T-cell (primary cell): Measurements from ENCODE around the gene RFX1. TPM values are rescaled to one million over a fixed set of nuclear protein-coding genes. Genes with fewer than 3 reads are reported as not detected.
A peak's percentile ranks its signal among the peaks of the same experiment; 100 is the strongest.

Source experiments
- ATAC-seq, 4 experiments: fragments of 200-7000 bp in 3 of 4; fragments of 150-1000 bp in 1 of 4; cut with Tn5 transposase; replicated peaks in 1 of 4; 1 replicate in 3 of 4; 2 replicates in 1 of 4; pipeline ENCODE4 v1.10.0; 2021; ENCODE audit warnings: moderate library complexity in 3 of 4, mild to moderate bottlenecking in 2 of 4, moderate number of reproducible peaks in 1 of 4
- CTCF ChIA-PET, 2 donors: fragments of 300-600 bp; sonication (Branson Sonifier 250); formaldehyde crosslinking; loops; one replicate each; lab custom pipeline; 2022; ENCODE audit warnings: antibody characterized with exemption in 2 of 2; lab: Charles Lee
- POLR2A ChIA-PET, 2 donors: fragments of 300-600 bp; sonication (Branson Sonifier 250); formaldehyde crosslinking; loops; one replicate each; lab custom pipeline; 2022; ENCODE audit warnings: antibody characterized with exemption in 2 of 2; lab: Charles Lee
- DNase-seq, 35 experiments: peaks; one replicate each; pipeline versions ENCODE4 v3.0.0 to v3.0.0-alpha.2; 2013 to 2023
- H3K27ac ChIP-seq: one replicate; pipeline ENCODE4 v1.5.1; 2013; ENCODE audit warnings: low read length
- H3K27me3 ChIP-seq, 2 experiments: replicated peaks in 1 of 2; 1 replicate in 1 of 2; 2 replicates in 1 of 2; pipeline versions ENCODE4 v1.6.1 to v1.7.0; 2013; ENCODE audit warnings: low read length in 1 of 2, mixed read lengths in 1 of 2; ENCODE audit not compliant: control insufficient read depth in 2 of 2, insufficient read depth in 2 of 2; ENCODE audit errors: extremely low read depth in 1 of 2
- H3K36me3 ChIP-seq, 2 donors: 1 replicate in 1 of 2; 2 replicates in 1 of 2; pipeline versions ENCODE4 v1.6.1 to v1.7.0; 2013; ENCODE audit warnings: low read length in 1 of 2; ENCODE audit not compliant: control insufficient read depth in 2 of 2, insufficient read depth in 1 of 2; ENCODE audit errors: extremely low read depth in 1 of 2
- H3K4me1 ChIP-seq, 2 experiments: 1 replicate in 1 of 2; 2 replicates in 1 of 2; pipeline versions ENCODE4 v1.6.1 to v1.7.0; 2013; ENCODE audit warnings: low read length in 2 of 2, mixed read lengths in 1 of 2; ENCODE audit not compliant: insufficient read depth in 2 of 2, control insufficient read depth in 1 of 2; ENCODE audit errors: extremely low read depth in 1 of 2
- H3K4me3 ChIP-seq, 2 donors: 1 replicate in 1 of 2; 2 replicates in 1 of 2; pipeline versions ENCODE4 v1.5.1 to v1.7.0; 2013; ENCODE audit warnings: mild to moderate bottlenecking in 2 of 2, low read length in 1 of 2, moderate library complexity in 1 of 2; ENCODE audit not compliant: control insufficient read depth in 1 of 2; ENCODE audit errors: extremely low read depth in 1 of 2
- H3K9me3 ChIP-seq: 2 replicates; pipeline ENCODE4 v1.7.0; 2013
- H3K27ac Mint-ChIP-seq, 2 donors: one replicate each; pipeline ENCODE4 v1.8.0; 2020 to 2021; ENCODE audit warnings: mild to moderate bottlenecking in 2 of 2, mixed read lengths in 2 of 2
- H3K27me3 Mint-ChIP-seq, 2 donors: one replicate each; pipeline ENCODE4 v1.8.0; 2021 to 2022; ENCODE audit warnings: mixed read lengths in 2 of 2
- H3K36me3 Mint-ChIP-seq: one replicate; pipeline ENCODE4 v1.8.0; 2021; ENCODE audit warnings: mixed read lengths
- H3K4me1 Mint-ChIP-seq, 3 donors: one replicate each; pipeline ENCODE4 v1.8.0; 2020 to 2022; ENCODE audit warnings: mixed read lengths in 3 of 3, mild to moderate bottlenecking in 1 of 3
- H3K4me3 Mint-ChIP-seq, 3 donors: one replicate each; pipeline ENCODE4 v1.8.0; 2020 to 2022; ENCODE audit warnings: mild to moderate bottlenecking in 3 of 3, mixed read lengths in 3 of 3, moderate library complexity in 3 of 3
- H3K9me3 Mint-ChIP-seq, 3 donors: one replicate each; pipeline ENCODE4 v1.8.0; 2020 to 2022; ENCODE audit warnings: mixed read lengths in 3 of 3
- WGBS: methylation state at CpG from one replicate; pipeline ENCODE4 v1.1.5; 2013; ENCODE audit warnings: missing lambda C conversion rate; ENCODE audit not compliant: insufficient coverage; 5-methylcytosine and 5-hydroxymethylcytosine counted together
- total RNA-seq, 35 experiments: library from RNA in 6 of 35; stranded (reverse) in 6 of 35; fragments of 120-200 nt in 1 of 35; gene quantifications; one replicate each; pipeline versions ENCODE4 v1.2.1 to v1.2.4 and lab custom pipeline; 2013 to 2026

RFX1 gene
- total RNA-seq, 5 donors from 2014 or later (not counting 1 experiment from before 2014, with no cell fraction given): 18.4 to 27.1 (median 23.1) TPM

- Histone ChIP-seq H3K36me3 (peaks cover 39 to 58% of the 10 kb centered on the region in 2 donors), H3K27me3 (no peaks in the 10 kb centered on the region), H3K4me1 (no peaks in the 10 kb centered on the region), H3K4me3 (no peak overlapping the region), H3K9me3 (no peaks in the 10 kb centered on the region), H3K27ac (no peak overlapping the region)
- no peaks in the 10 kb centered on the region for H3K27me3 Mint-ChIP-seq
- no peak overlapping the region for H3K27ac Mint-ChIP-seq
- ATAC-seq: no peak
- no peak overlapping the region for H3K4me3 Mint-ChIP-seq
- DNase-seq: no peak
- H3K36me3 Mint-ChIP-seq: peaks cover 17% of the 10 kb centered on the region
- CTCF ChIA-PET: interaction anchor here in 1 of 2 donors (0.5 kb wide), 1 partner anchor 181 kb away, joined by 3 read pairs; no protein-coding TSS in a partner anchor
- 95% methylated on average over 19 of the region's 20 CpGs for WGBS
- no peaks in the 10 kb centered on the region for H3K9me3 Mint-ChIP-seq
- POLR2A ChIA-PET: no interaction called here
- peaks cover 0 to 4% (median 0%) of the 10 kb centered on the region in 3 donors for H3K4me1 Mint-ChIP-seq
These were observed 40.0 kb downstream of the RFX1 start for GRCh38 chr19:13965926-13966683.

DNA sequence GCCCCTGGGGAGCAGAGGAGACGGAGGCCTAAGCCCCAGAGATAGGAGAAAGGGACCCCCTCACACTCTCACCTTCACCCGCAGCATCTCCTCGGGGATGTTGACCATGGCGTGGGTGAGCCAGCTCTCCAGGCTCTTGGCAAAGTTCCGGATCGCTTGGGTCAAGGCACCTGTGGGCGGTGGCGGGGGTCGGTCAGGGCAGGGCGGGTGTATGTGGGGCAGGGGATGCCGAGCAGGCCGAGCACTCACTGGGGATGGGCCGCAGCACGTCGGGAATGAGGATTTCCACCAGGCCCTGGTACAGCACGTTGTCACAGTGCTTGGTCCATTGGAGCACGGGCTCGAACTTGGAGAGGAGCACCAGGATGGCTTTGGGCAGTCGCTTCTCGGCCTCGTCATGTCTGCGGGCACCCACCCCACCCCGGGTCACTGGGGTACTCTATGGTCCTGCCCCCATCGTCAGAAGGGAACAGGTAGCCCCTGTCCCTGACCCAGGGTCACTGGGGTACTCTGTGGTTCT lies 40.7 kb downstream of the RFX1 start:
- Histone ChIP-seq H3K4me3 (no peak overlapping the region), H3K27me3 (no peaks in the 10 kb centered on the region), H3K27ac (no peak overlapping the region), H3K36me3 (peaks cover 39 to 61% of the 10 kb centered on the region in 2 donors), H3K4me1 (no peaks in the 10 kb centered on the region), H3K9me3 (no peaks in the 10 kb centered on the region)
- POLR2A ChIA-PET: no interaction called here
- no peaks in the 10 kb centered on the region for H3K27me3 Mint-ChIP-seq
- H3K9me3 Mint-ChIP-seq: no peaks in the 10 kb centered on the region
- H3K27ac Mint-ChIP-seq: no peak overlapping the region
- peaks cover 20% of the 10 kb centered on the region for H3K36me3 Mint-ChIP-seq
- H3K4me1 Mint-ChIP-seq: peaks cover 0 to 4% (median 0%) of the 10 kb centered on the region in 3 donors
- CTCF ChIA-PET: interaction anchor here in 1 of 2 donors (0.5 kb wide), 1 partner anchor 181 kb away, joined by 3 read pairs; no protein-coding TSS in a partner anchor
- no peak for DNase-seq
- WGBS: 97% methylated on average over 22 of the region's 24 CpGs
- no peak for ATAC-seq
- H3K4me3 Mint-ChIP-seq: no peak overlapping the region

GRCh38 chr19:13964776-13965175 lies 41.3 kb downstream of the RFX1 start:
- Histone ChIP-seq H3K9me3 (no peaks in the 10 kb centered on the region), H3K36me3 (peaks cover 43 to 63% of the 10 kb centered on the region in 2 donors), H3K27me3 (no peaks in the 10 kb centered on the region), H3K4me3 (no peak overlapping the region), H3K4me1 (no peaks in the 10 kb centered on the region), H3K27ac (no peak overlapping the region)
- Mint-ChIP-seq H3K9me3 (no peaks in the 10 kb centered on the region), H3K27me3 (no peaks in the 10 kb centered on the region), H3K36me3 (peaks cover 20% of the 10 kb centered on the region), H3K4me1 (peaks cover 0 to 4% (median 0%) of the 10 kb centered on the region in 3 donors), H3K27ac (peak overlapping the region in 1 of 2 donors; percentile 10), H3K4me3 (no peak overlapping the region)
- CTCF ChIA-PET: no interaction called here
- ATAC-seq (no peak), DNase-seq (no peak)
- WGBS: 100% methylated on average over 1 of the region's 5 CpGs
- POLR2A ChIA-PET: no interaction called here

DNA sequence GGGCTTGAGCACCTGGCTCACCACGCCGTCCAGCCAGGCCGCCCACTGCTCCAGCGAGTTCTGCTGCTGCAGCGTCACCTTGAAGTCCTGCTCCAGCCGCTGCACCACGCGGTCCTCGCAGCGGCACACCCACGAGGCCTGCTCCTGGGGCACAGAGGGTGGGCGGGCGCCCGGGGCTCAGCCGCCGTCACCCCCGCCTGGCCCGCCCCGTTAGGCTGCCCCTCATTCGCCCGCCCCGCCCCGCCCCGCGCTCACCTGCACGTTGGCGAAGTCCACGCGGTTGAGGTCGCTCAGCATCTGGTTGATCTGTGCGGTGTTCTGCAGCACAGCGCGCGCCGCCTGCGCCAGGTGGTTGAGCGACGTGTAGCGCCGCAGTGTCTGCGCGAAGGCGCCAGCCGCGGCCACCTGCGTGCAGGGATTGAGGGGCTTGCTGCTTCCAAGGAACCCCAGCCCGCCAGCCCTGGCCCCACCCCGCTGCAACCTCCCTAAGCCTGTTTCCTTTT lies 42.5 kb downstream of the RFX1 start:
- Mint-ChIP-seq H3K27me3 (no peaks in the 10 kb centered on the region), H3K4me3 (no peak overlapping the region), H3K36me3 (peaks cover 18% of the 10 kb centered on the region), H3K9me3 (no peaks in the 10 kb centered on the region), H3K4me1 (peaks cover 0 to 2% (median 0%) of the 10 kb centered on the region in 3 donors), H3K27ac (no peak overlapping the region)
- Histone ChIP-seq H3K9me3 (no peaks in the 10 kb centered on the region), H3K27ac (no peak overlapping the region), H3K27me3 (no peaks in the 10 kb centered on the region), H3K4me3 (no peak overlapping the region), H3K4me1 (peaks cover 0 to 4% of the 10 kb centered on the region in 2 experiments), H3K36me3 (peaks cover 34 to 66% of the 10 kb centered on the region in 2 donors)
- ATAC-seq (peak in 1 of 4 experiments; percentile 15), DNase-seq (no peak)
- WGBS: 95% methylated on average over 46 of the region's 48 CpGs
- POLR2A ChIA-PET: no interaction called here
- CTCF ChIA-PET: no interaction called here

DNA sequence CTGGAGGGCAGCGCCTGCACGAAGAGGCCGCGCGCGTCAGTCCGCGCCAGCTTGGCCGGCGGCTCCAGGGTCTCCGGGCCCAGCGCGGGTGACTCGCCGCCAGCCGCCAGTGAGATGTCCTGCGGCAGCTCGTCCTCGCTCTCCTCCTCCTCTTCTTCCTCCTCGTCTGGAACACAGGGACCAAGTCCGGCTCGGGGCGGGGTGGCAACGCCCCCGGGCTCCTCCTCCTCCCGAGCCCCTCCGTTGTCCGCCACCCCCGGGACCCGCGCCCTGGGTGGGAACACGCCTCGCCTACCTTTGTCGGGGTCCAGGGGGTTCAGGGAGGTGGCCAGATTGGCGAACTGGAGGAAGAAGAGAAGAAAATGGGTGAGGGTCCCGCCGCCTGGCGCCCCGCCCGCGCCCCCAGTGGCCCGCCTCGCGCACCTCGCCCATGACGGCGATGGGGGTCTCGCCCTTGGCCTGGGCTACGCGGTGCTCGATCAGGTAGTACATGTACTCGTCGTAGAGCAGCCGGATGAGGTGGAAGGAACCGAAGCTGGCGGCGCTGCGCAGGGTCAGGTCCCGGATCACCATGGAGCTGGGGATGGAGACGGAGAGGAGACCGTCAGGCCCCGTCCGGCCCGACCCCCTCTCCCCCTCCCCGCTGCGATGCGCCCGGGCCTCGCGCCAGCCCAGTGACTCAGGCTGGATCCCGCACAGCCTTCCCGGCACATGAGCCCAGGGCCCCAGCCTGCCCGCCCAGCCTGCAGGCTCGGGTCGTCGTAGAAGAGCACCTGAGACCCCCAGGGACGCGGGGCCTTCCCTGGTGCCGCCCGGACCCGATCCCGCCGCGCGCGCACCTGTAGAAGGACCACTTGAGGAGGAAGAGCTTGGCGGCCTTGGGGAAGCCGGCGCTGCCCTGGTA lies 43.2 kb downstream of the RFX1 start:
- ChIA-PET POLR2A (no interaction called here), CTCF (no interaction called here)
- H3K4me3 Mint-ChIP-seq: no peak overlapping the region
- no peak overlapping the region for H3K4me3 ChIP-seq
- H3K27ac ChIP-seq: no peak overlapping the region
- H3K9me3 ChIP-seq: no peaks in the 10 kb centered on the region
- peaks cover 22% of the 10 kb centered on the region for H3K36me3 Mint-ChIP-seq
- ATAC-seq (no peak), DNase-seq (no peak)
- peaks cover 34 to 66% of the 10 kb centered on the region in 2 donors for H3K36me3 ChIP-seq
- H3K9me3 Mint-ChIP-seq: no peaks in the 10 kb centered on the region
- peaks cover 0 to 2% (median 0%) of the 10 kb centered on the region in 3 donors for H3K4me1 Mint-ChIP-seq
- H3K4me1 ChIP-seq: peaks cover 0 to 5% of the 10 kb centered on the region in 2 experiments
- WGBS: 98% methylated on average over 50 of the region's 89 CpGs
- no peak overlapping the region for H3K27ac Mint-ChIP-seq
- H3K27me3 Mint-ChIP-seq: no peaks in the 10 kb centered on the region
- H3K27me3 ChIP-seq: no peaks in the 10 kb centered on the region
